GM15510 (cell line): ENCODE measurements around the gene NEU3.

Experiments
- POLR2A ChIP-seq: IDR thresholded peaks from 3 replicates; pipeline ENCODE4 v1.6.1; 2011; ENCODE audit warnings: borderline replicate concordance; ENCODE audit not compliant: insufficient read length; ENCODE audit errors: extremely low read depth

The NEU3 gene

GRCh38 chr11:74966651-74967050, 22.1 kb upstream of the NEU3 start:
- no peak for TF ChIP-seq POLR2A

GRCh38 chr11:74970852-74971395, 17.8 kb upstream of the NEU3 start:
- TF ChIP-seq POLR2A: no peak

GRCh38 chr11:74971424-74971823, 17.3 kb upstream of the NEU3 start:
- no peak for TF ChIP-seq POLR2A

GRCh38 chr11:74978041-74978440, 10.7 kb upstream of the NEU3 start:
- TF ChIP-seq POLR2A: no peak

- no peak for TF ChIP-seq POLR2A
Observed at GRCh38 chr11:74980634-74981033, 8.1 kb upstream of the NEU3 start.

GRCh38 chr11:74981888-74982287, 6.8 kb upstream of the NEU3 start:
- peak; percentile 7 for TF ChIP-seq POLR2A

- no peak for TF ChIP-seq POLR2A
Observed at GRCh38 chr11:74984070-74984469, 4.7 kb upstream of the NEU3 start.

GRCh38 chr11:74984730-74985129, 4.0 kb upstream of the NEU3 start:
- TF ChIP-seq POLR2A: no peak

- no peak for TF ChIP-seq POLR2A
Observed at GRCh38 chr11:74989260-74989638, 516 bp downstream of the NEU3 start.

- TF ChIP-seq POLR2A: no peak
Observed at GRCh38 chr11:74990941-74991340, 2.2 kb downstream of the NEU3 start.

- no peak for TF ChIP-seq POLR2A
Observed at GRCh38 chr11:74992852-74993251, 4.1 kb downstream of the NEU3 start.

GRCh38 chr11:75000975-75001354, 12.2 kb downstream of the NEU3 start:
- no peak for TF ChIP-seq POLR2A

GRCh38 chr11:75001686-75002085, 13.0 kb downstream of the NEU3 start:
- no peak for TF ChIP-seq POLR2A

GRCh38 chr11:75002516-75002915, 13.8 kb downstream of the NEU3 start:
- TF ChIP-seq POLR2A: no peak

- no peak for TF ChIP-seq POLR2A
Observed at GRCh38 chr11:75004215-75004614, 15.5 kb downstream of the NEU3 start.

- TF ChIP-seq POLR2A: no peak
Observed at GRCh38 chr11:75011357-75011756, 22.6 kb downstream of the NEU3 start.

GRCh38 chr11:75011872-75012271, 23.1 kb downstream of the NEU3 start:
- no peak for TF ChIP-seq POLR2A
